Erythroblast (primary cell): ENCODE measurements around the gene DNAJC9.

Experiments used
- GATA1 ChIP-seq: IDR thresholded peaks from 2 replicates; pipeline ENCODE4 v1.6.1; 2011; ENCODE audit warnings: low read depth, mild to moderate bottlenecking, control low read depth, low read length, moderate library complexity
- POLR2A ChIP-seq: IDR thresholded peaks from 2 replicates; pipeline ENCODE4 v1.6.1; 2011; ENCODE audit warnings: mild to moderate bottlenecking, low read length

DNA sequence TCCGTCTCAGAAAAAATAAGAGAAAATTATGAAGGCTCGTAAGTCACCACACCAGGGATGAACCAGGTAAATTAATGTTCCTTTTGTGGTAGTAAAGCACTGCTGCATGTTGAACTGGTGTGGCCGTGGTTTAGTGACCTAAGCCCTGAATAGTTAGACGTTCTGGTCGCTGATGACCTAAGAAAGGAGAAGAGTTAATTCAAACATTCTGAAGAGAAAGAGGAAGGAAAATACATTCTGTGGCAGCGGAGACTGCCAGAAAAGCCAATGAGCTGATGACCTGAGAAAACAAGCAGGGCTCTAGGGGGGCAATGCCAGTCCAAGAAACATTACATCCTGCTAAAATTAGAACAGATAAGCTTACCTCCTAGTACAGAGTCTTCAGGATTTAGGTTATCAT is 17.5 kb downstream of the DNAJC9 start:
- TF ChIP-seq POLR2A, result no peak
- no peak for TF ChIP-seq GATA1
